Activated gamma-delta T cell treated with anti-CD3 and anti-CD28 coated beads, Interleukin-2, amount 50 U/mL, for 16 hours (primary cell): ENCODE data around the gene DNAJB12.

ENCODE experiments used
- DNase-seq: peaks from one replicate; pipeline ENCODE4 v3.0.0-alpha.2; 2020; ENCODE audit warnings: low read depth

Gene DNAJB12

GRCh38 chr10:72291019-72291532 is 63.6 kb downstream of the DNAJB12 start:
- no peak for DNase-seq

DNA sequence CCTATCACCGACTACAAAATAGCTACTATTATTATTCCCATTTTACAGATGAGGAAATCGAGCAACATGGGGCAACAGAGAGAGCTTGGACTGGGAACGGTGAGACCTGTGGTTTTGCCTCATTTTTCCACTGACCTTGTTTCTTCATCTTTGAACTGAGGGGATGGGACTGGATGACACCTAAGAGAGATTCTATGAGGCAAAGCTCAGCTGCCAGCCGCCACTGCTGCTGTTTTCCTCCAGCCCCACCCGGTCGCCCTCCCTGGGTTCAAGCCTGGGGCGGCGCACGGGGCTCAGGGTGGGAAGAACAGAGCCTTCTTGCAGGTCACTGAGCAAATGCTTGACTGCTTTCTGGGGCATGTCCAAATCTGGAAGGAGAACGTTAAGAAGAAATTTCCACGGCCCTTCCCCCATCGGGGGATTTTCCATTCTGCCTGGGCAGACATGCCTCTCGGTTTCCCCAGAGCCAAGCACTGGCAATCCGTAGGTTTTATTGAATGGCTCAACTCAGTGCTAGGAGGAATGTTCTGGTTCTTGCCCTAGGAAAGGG is 68.7 kb downstream of the DNAJB12 start:
- no peak for DNase-seq

GRCh38 chr10:72283131-72283530 is 71.6 kb downstream of the DNAJB12 start:
- DNase-seq = no peak
